Activated naive CD8-positive, alpha-beta T cell treated with anti-CD3 and anti-CD28 coated beads, Interleukin-2, amount 10 ng/mL, durations not matched to agents 7 days and 5 days (primary cell): ENCODE data around the gene SNAP25. TPM values are rescaled to one million over a fixed set of nuclear protein-coding genes. Genes with fewer than 3 reads are reported as not detected.

Experiments used
- ATAC-seq: fragments of 150-1000 bp; cut with Tn5 transposase; one replicate; pipeline ENCODE4 v1.10.0; 2021; ENCODE audit warnings: low read depth, moderate library complexity
- POLR2A ChIA-PET: fragments of 350-600 bp; sonication (Branson Sonifier 250); formaldehyde crosslinking; loops from one replicate; lab custom pipeline; 2021; ENCODE audit warnings: antibody characterized with exemption; lab: Charles Lee
- DNase-seq: peaks from one replicate; pipeline ENCODE4 v3.0.0; 2021
- H3K27ac Mint-ChIP-seq: one replicate; pipeline ENCODE4 v1.8.0; 2022; ENCODE audit warnings: mild to moderate bottlenecking, mixed read lengths
- H3K27me3 Mint-ChIP-seq: one replicate; pipeline ENCODE4 v1.8.0; 2022; ENCODE audit warnings: mild to moderate bottlenecking, moderate library complexity, mixed read lengths
- H3K36me3 Mint-ChIP-seq: one replicate; pipeline ENCODE4 v1.8.0; 2021; ENCODE audit warnings: mild to moderate bottlenecking, mixed read lengths
- H3K4me1 Mint-ChIP-seq: one replicate; pipeline ENCODE4 v1.8.0; 2021; ENCODE audit warnings: mixed read lengths
- H3K4me3 Mint-ChIP-seq: one replicate; pipeline ENCODE4 v1.8.0; 2022; ENCODE audit warnings: mild to moderate bottlenecking, moderate library complexity, mixed read lengths
- H3K9me3 Mint-ChIP-seq: one replicate; pipeline ENCODE4 v1.8.0; 2021; ENCODE audit warnings: mixed read lengths
- total RNA-seq, 2 experiments: library from RNA; stranded (reverse); gene quantifications; one replicate each; pipeline ENCODE4 v1.2.3, GENCODE V29; 2021

SNAP25 gene
- total RNA-seq, 2 experiments from 2014 or later: not detected

DNA sequence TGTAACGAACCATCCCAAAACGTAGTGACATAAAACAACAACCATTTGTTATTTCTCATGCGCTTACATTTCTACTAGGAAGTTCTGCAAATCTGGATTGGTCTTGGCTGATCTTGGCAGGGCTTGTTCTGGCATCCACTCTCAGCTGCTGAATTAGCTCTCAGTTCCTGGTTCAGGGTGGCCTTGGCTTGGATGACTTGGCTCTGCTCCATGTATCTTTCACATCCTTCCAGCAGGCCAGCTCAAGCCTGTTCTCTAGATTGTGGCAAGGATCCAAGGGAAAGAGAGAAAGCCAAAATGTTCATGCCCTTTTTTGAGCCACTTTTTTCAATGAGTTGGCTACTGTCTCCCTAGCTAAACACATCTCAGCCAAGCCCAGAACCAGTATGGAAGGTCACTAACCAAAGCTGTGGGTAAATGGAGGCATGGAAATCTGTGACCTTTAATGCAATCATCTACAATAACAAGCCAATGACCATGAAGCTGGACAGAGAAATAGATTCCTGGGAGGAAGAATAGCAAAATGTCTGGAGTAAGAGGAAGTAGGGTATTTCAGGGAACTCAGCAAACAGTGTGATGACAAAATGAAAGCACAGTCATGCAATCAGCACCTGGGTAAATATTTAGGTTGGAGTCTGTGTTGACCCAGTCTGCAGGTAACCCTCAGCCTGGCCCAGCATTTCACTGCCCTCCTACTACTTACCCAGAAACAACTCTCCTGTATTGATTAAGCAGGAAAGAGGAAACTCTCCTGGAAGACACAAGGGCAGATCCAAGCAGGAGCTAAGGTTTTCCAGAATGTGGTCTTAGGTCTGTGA is 32.7 kb upstream of the SNAP25 start:
- H3K4me3 Mint-ChIP-seq: no peak overlapping the region
- no peaks in the 10 kb centered on the region for H3K27me3 Mint-ChIP-seq
- H3K27ac Mint-ChIP-seq: no peak overlapping the region
- H3K36me3 Mint-ChIP-seq: no peaks in the 10 kb centered on the region
- H3K4me1 Mint-ChIP-seq: no peaks in the 10 kb centered on the region
- POLR2A ChIA-PET: no interaction called here
- DNase-seq (no peak), ATAC-seq (no peak)
- H3K9me3 Mint-ChIP-seq: peaks cover 4% of the 10 kb centered on the region

- Mint-ChIP-seq H3K4me1 (no peaks in the 10 kb centered on the region), H3K9me3 (peaks cover 7% of the 10 kb centered on the region), H3K27ac (no peak overlapping the region), H3K27me3 (no peaks in the 10 kb centered on the region), H3K36me3 (no peaks in the 10 kb centered on the region), H3K4me3 (no peak overlapping the region)
- POLR2A ChIA-PET: no interaction called here
- DNase-seq (no peak), ATAC-seq (no peak)
Observed at GRCh38 chr20:10190456-10190855, 28.2 kb upstream of the SNAP25 start.

DNA sequence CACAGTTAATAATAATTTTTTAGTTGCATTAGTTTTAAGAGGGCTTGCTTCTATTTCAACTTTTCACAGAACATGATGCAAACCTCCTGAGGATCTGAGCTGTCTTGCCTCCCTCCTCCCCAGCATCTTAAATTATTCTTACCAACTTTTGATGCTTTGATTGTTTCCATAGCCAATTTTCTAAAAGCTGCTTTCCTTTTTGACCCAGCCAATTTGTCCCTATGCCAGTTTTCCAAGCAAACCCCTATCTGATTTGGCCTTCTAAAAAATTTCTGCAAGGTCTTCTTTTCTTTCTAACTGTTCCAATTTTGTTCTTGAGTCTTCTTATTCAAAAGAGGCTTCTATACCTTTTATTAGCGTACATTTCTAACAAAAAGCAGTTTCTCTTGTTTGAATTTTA is 26.5 kb upstream of the SNAP25 start:
- Mint-ChIP-seq H3K9me3 (peaks cover 4% of the 10 kb centered on the region), H3K27me3 (no peaks in the 10 kb centered on the region), H3K36me3 (no peaks in the 10 kb centered on the region), H3K4me3 (no peak overlapping the region), H3K27ac (no peak overlapping the region), H3K4me1 (no peaks in the 10 kb centered on the region)
- ATAC-seq (no peak), DNase-seq (no peak)
- POLR2A ChIA-PET: no interaction called here

DNA sequence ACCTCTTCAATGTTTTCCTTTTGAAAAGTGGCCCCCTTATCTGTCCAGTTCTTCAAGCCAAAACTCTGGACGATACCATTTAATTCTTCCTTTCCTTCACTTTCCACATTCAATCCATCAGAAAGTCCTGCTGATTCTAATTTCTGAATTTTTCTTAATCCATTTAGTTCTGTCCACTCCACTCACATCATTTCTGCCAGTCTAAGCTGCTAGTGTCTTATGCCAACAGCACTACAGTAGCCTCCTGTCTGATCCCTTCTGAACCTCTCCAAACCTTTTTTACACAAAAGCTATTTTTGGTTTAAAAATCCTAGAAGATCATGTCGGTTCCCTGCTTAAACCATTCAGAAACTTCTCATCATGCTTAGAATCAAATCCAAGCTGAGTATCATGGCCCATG is 24.5 kb upstream of the SNAP25 start:
- Mint-ChIP-seq H3K27ac (no peak overlapping the region), H3K4me1 (no peaks in the 10 kb centered on the region), H3K4me3 (no peak overlapping the region), H3K27me3 (no peaks in the 10 kb centered on the region), H3K9me3 (peaks cover 4% of the 10 kb centered on the region), H3K36me3 (no peaks in the 10 kb centered on the region)
- DNase-seq: no peak
- POLR2A ChIA-PET: no interaction called here
- no peak for ATAC-seq

GRCh38 chr20:10200330-10200729 is 18.3 kb upstream of the SNAP25 start:
- Mint-ChIP-seq H3K36me3 (no peaks in the 10 kb centered on the region), H3K4me1 (no peaks in the 10 kb centered on the region), H3K27ac (no peak overlapping the region), H3K9me3 (no peaks in the 10 kb centered on the region), H3K27me3 (no peaks in the 10 kb centered on the region), H3K4me3 (no peak overlapping the region)
- DNase-seq (no peak), ATAC-seq (no peak)
- POLR2A ChIA-PET: no interaction called here

GRCh38 chr20:10201321-10201870 is 17.2 kb upstream of the SNAP25 start:
- ATAC-seq (no peak), DNase-seq (no peak)
- Mint-ChIP-seq H3K4me3 (no peak overlapping the region), H3K36me3 (no peaks in the 10 kb centered on the region), H3K9me3 (no peaks in the 10 kb centered on the region), H3K27ac (no peak overlapping the region), H3K4me1 (no peaks in the 10 kb centered on the region), H3K27me3 (no peaks in the 10 kb centered on the region)
- POLR2A ChIA-PET: no interaction called here

DNA sequence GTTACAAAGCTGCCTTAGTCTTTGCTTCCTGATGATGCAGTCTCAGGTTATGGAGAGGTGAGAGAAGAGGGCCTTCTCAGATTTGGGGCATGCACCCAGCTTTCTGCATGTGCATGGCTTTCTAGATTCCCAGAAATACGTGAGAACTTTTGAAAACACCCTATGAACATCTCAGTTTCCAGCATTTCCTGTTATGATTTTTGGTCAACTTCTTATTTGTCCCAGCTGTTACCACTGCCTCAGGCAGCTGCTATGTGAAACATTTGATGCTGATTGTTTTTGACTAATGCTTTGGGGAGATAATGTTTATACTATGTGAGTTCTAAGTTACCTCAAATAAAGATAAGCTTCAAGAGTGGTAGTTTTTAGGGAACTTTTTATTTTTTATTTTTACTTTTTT is 9.5 kb upstream of the SNAP25 start:
- Mint-ChIP-seq H3K27me3 (no peaks in the 10 kb centered on the region), H3K36me3 (no peaks in the 10 kb centered on the region), H3K27ac (no peak overlapping the region), H3K9me3 (no peaks in the 10 kb centered on the region), H3K4me1 (no peaks in the 10 kb centered on the region), H3K4me3 (no peak overlapping the region)
- DNase-seq: no peak
- POLR2A ChIA-PET: no interaction called here
- ATAC-seq: no peak

GRCh38 chr20:10213526-10213925 is 5.1 kb upstream of the SNAP25 start:
- POLR2A ChIA-PET: no interaction called here
- peaks cover 6% of the 10 kb centered on the region for H3K4me1 Mint-ChIP-seq
- ATAC-seq (no peak), DNase-seq (no peak)
- peaks cover 1% of the 10 kb centered on the region for H3K36me3 Mint-ChIP-seq
- H3K27ac Mint-ChIP-seq: no peak overlapping the region
- H3K4me3 Mint-ChIP-seq: no peak overlapping the region
- peaks cover 22% of the 10 kb centered on the region for H3K27me3 Mint-ChIP-seq
- H3K9me3 Mint-ChIP-seq: peaks cover 2% of the 10 kb centered on the region

- peaks cover 8% of the 10 kb centered on the region for H3K4me1 Mint-ChIP-seq
- DNase-seq (no peak), ATAC-seq (no peak)
- no peak overlapping the region for H3K4me3 Mint-ChIP-seq
- H3K27ac Mint-ChIP-seq: no peak overlapping the region
- H3K36me3 Mint-ChIP-seq: peaks cover 1% of the 10 kb centered on the region
- H3K27me3 Mint-ChIP-seq: peaks cover 22% of the 10 kb centered on the region
- peaks cover 2% of the 10 kb centered on the region for H3K9me3 Mint-ChIP-seq
- POLR2A ChIA-PET: no interaction called here
Observed at GRCh38 chr20:10216146-10216791, 2.4 kb upstream of the SNAP25 start.

GRCh38 chr20:10217721-10218410 is 764 bp upstream of the SNAP25 start:
- ATAC-seq: no peak
- Mint-ChIP-seq H3K4me3 (peak overlapping the region; percentile 60), H3K9me3 (peaks cover 2% of the 10 kb centered on the region), H3K36me3 (peaks cover 1% of the 10 kb centered on the region), H3K27me3 (peaks cover 22% of the 10 kb centered on the region), H3K27ac (peak overlapping the region; percentile 51), H3K4me1 (peaks cover 8% of the 10 kb centered on the region)
- POLR2A ChIA-PET: no interaction called here
- DNase-seq: no peak

GRCh38 chr20:10219452-10219791 is 792 bp downstream of the SNAP25 start:
- DNase-seq: peak; percentile 89
- Mint-ChIP-seq H3K4me3 (peak overlapping the region; percentile 49), H3K9me3 (peaks cover 2% of the 10 kb centered on the region), H3K4me1 (peaks cover 8% of the 10 kb centered on the region), H3K36me3 (peaks cover 1% of the 10 kb centered on the region), H3K27me3 (peaks cover 22% of the 10 kb centered on the region), H3K27ac (no peak overlapping the region)
- ATAC-seq: peak; percentile 74
- POLR2A ChIA-PET: no interaction called here

GRCh38 chr20:10219993-10220750 is 1.5 kb downstream of the SNAP25 start:
- Mint-ChIP-seq H3K27ac (no peak overlapping the region), H3K36me3 (peaks cover 1% of the 10 kb centered on the region), H3K4me3 (no peak overlapping the region), H3K9me3 (peaks cover 2% of the 10 kb centered on the region), H3K4me1 (peaks cover 8% of the 10 kb centered on the region), H3K27me3 (peaks cover 22% of the 10 kb centered on the region)
- DNase-seq (no peak), ATAC-seq (no peak)
- POLR2A ChIA-PET: no interaction called here

- Mint-ChIP-seq H3K27me3 (peaks cover 20% of the 10 kb centered on the region), H3K27ac (no peak overlapping the region), H3K36me3 (peaks cover 1% of the 10 kb centered on the region), H3K4me1 (peaks cover 8% of the 10 kb centered on the region), H3K9me3 (peaks cover 1% of the 10 kb centered on the region), H3K4me3 (no peak overlapping the region)
- no peak for ATAC-seq
- POLR2A ChIA-PET: no interaction called here
- no peak for DNase-seq
Observed at GRCh38 chr20:10221021-10221420, 2.4 kb downstream of the SNAP25 start.
